Activated CD8-positive, alpha-beta memory T cell treated with anti-CD3 and anti-CD28 coated beads, Interleukin-2, amount 50 U/mL, for 24 hours (primary cell): Measurements from ENCODE around the gene CTSA.
"Not testable (repeated sequence)": the region's sequence is repeated elsewhere in the genome, so short reads cannot be mapped to it uniquely, and the experiment has no call there.

Source experiments
- DNase-seq: peaks from one replicate; pipeline ENCODE4 v3.0.0-alpha.2; 2020; ENCODE audit errors: extremely low read depth

Gene CTSA

GRCh38 chr20:45866454-45866853 lies 24.7 kb upstream of the CTSA start:
- DNase-seq: no peak

GRCh38 chr20:45867136-45867818 lies 23.9 kb upstream of the CTSA start:
- DNase-seq: no peak

- no peak for DNase-seq
Measured at GRCh38 chr20:45867819-45868176, 23.3 kb upstream of the CTSA start.

- DNase-seq: no peak
Measured at GRCh38 chr20:45872626-45873025, 18.5 kb upstream of the CTSA start.

- no peak for DNase-seq
Measured at GRCh38 chr20:45873409-45874103, 17.6 kb upstream of the CTSA start.

GRCh38 chr20:45874104-45874481 lies 17.0 kb upstream of the CTSA start:
- not testable (repeated sequence) for DNase-seq

GRCh38 chr20:45874576-45874975 lies 16.6 kb upstream of the CTSA start:
- no peak for DNase-seq

- no peak for DNase-seq
Measured at GRCh38 chr20:45878076-45878761, 12.9 kb upstream of the CTSA start.

- DNase-seq: peak; percentile 97
Measured at GRCh38 chr20:45880988-45881788, 9.9 kb upstream of the CTSA start, which contains the start of gene ZSWIM1. ZSWIM1 (plus strand) TSS chr20:45881227; CDS start chr20:45882593, 1,366 bp downstream.

GRCh38 chr20:45882469-45883099 lies 8.6 kb upstream of the CTSA start:
- no peak for DNase-seq

- DNase-seq: no peak
Measured at GRCh38 chr20:45883100-45883469, 8.1 kb upstream of the CTSA start.

- no peak for DNase-seq
Measured at GRCh38 chr20:45886590-45887345, 4.4 kb upstream of the CTSA start.

GRCh38 chr20:45887346-45887715 lies 3.8 kb upstream of the CTSA start, which contains the start of gene SPATA25:
SPATA25 (minus strand) TSS chr20:45887622; CDS start chr20:45887590, 32 bp downstream.
- no peak for DNase-seq

- no peak for DNase-seq
Measured at GRCh38 chr20:45888681-45889080, 2.5 kb upstream of the CTSA start.

- DNase-seq: no peak
Measured at GRCh38 chr20:45890077-45890984, 804 bp upstream of the CTSA start.

- no peak for DNase-seq
Measured at GRCh38 chr20:45892049-45892825, 1.1 kb downstream of the CTSA start.

- no peak for DNase-seq
Measured at GRCh38 chr20:45892828-45893500, 1.8 kb downstream of the CTSA start.

GRCh38 chr20:45893831-45894230 lies 2.7 kb downstream of the CTSA start:
- DNase-seq: no peak
